RWPE2 (cell line): ENCODE measurements around the gene LKAAEAR1.
A peak's percentile ranks its signal among the peaks of the same experiment; 100 is the strongest.

Experiments used
- ATAC-seq: fragments of 200-7000 bp; cut with Tn5 transposase; 3 replicates; pipeline ENCODE4 v1.9.1; 2021; ENCODE audit warnings: low read depth
- DNase-seq: peaks from one replicate; pipeline ENCODE4 v3.0.0-alpha.2; 2020; ENCODE audit warnings: low spot score
- H3K27ac ChIP-seq: fragments of 450-650 bp; 2 replicates; pipeline ENCODE4 v1.5.1; 2017; ENCODE audit warnings: mild to moderate bottlenecking; ENCODE audit not compliant: poor library complexity, severe bottlenecking
- H3K27me3 ChIP-seq: fragments of 250-450 bp; sonication (Bioruptor Pico); 2 replicates; pipeline ENCODE4 v1.5.1; 2021; ENCODE audit warnings: mild to moderate bottlenecking, moderate library complexity; ENCODE audit not compliant: insufficient read depth, poor library complexity, severe bottlenecking
- H3K36me3 ChIP-seq: fragments of 250-450 bp; sonication (Bioruptor Pico); 2 replicates; pipeline ENCODE4 v1.5.1; 2020; ENCODE audit warnings: low read depth, mild to moderate bottlenecking, moderate library complexity
- H3K4me1 ChIP-seq: fragments of 250-450 bp; sonication (Bioruptor Pico); 2 replicates; pipeline ENCODE4 v1.5.1; 2021; ENCODE audit warnings: mild to moderate bottlenecking, moderate library complexity; ENCODE audit not compliant: insufficient read depth, poor library complexity, severe bottlenecking
- H3K4me3 ChIP-seq: fragments of 250-450 bp; sonication (Bioruptor Pico); 2 replicates; pipeline ENCODE4 v1.5.1; 2021; ENCODE audit warnings: mild to moderate bottlenecking, moderate library complexity; ENCODE audit not compliant: severe bottlenecking
- H3K9me3 ChIP-seq: fragments of 250-450 bp; sonication (Bioruptor Pico); 2 replicates; pipeline ENCODE4 v1.5.1; 2021; ENCODE audit warnings: mild to moderate bottlenecking, moderate library complexity; ENCODE audit not compliant: severe bottlenecking
- CTCF ChIP-seq: fragments of 450-650 bp; IDR thresholded peaks from one replicate; pipeline ENCODE4 v1.5.1; 2017; ENCODE audit warnings: mild to moderate bottlenecking, moderate library complexity; ENCODE audit not compliant: poor library complexity, severe bottlenecking

LKAAEAR1 gene

GRCh38 chr20:64068386-64069208 lies 15.6 kb downstream of the LKAAEAR1 start:
- DNase-seq = peak; percentile 84
- Histone ChIP-seq H3K4me3 (no peak overlapping the region), H3K36me3 (no peaks in the 10 kb centered on the region), H3K4me1 (peaks cover 30% of the 10 kb centered on the region), H3K27me3 (no peaks in the 10 kb centered on the region), H3K27ac (no peak overlapping the region), H3K9me3 (no peaks in the 10 kb centered on the region)
- TF ChIP-seq CTCF = no peak
- no peak for ATAC-seq

DNA sequence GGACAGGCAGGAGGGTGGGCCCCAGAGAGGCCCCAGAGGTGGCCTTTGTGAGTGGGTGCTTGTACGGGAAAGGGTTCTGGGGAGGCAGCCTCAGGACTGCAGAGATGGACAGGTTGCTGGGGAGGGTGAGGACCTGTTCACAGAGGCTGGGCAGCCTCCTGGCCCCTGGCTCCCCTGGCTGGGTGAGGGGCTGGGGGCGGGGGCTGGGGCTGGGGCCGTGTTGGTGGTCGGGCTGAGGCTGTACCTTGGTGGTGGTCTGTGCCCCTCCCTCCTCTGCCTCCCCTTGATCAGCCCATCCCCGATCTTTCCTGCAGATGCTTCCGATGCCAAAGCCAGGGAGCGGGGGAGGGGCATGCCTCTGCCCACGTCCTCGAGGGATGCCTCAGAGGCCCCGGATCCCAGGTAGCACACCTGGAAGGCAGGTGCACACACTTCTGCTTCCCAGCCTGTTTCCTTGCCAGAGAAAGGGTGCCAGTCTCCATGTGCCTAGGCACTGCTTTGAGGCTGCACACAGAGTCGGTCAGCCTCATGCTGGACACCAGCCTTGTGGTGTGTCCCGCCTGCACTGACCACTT lies 16.4 kb downstream of the LKAAEAR1 start:
- Histone ChIP-seq H3K36me3 (no peaks in the 10 kb centered on the region), H3K27ac (no peak overlapping the region), H3K27me3 (no peaks in the 10 kb centered on the region), H3K9me3 (no peaks in the 10 kb centered on the region), H3K4me1 (peaks cover 30% of the 10 kb centered on the region), H3K4me3 (no peak overlapping the region)
- DNase-seq = no peak
- TF ChIP-seq CTCF = no peak
- ATAC-seq = no peak

DNA sequence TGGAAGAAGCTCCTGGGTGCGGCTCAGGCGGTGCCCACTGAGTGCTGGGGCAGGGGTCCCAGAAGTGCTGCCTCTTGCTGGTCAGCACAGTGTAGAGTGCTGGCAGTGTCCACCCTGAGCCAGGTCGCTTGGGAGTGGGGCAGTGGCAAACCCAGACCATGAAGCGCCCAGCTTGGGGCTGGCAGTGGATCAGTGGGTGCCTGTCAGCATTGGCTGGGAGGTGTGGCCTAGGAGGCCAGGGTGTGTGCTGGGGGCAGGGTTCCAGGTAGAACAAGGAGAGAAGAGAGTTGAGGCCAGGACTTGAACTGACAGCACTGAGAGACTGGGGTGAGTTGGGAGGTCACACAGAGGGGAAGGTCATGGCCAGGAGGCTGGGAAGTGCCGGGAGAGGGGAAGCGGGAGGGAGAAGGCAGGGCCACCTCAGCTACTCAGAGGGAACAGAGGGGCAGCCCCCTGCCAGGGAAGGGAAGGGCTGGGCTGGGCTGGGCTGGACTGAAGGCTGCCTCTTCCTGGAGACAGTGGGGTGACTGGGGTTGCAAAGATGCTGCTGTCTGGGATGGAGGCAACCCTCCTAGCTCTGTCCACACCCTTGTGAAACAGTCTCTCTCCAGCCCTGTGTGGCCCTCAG lies 17.1 kb downstream of the LKAAEAR1 start:
- peak overlapping the region; percentile 62 for H3K27ac ChIP-seq
- H3K4me3 ChIP-seq = no peak overlapping the region
- no peaks in the 10 kb centered on the region for H3K9me3 ChIP-seq
- H3K27me3 ChIP-seq = no peaks in the 10 kb centered on the region
- H3K4me1 ChIP-seq = peaks cover 30% of the 10 kb centered on the region
- TF ChIP-seq CTCF = no peak
- DNase-seq (no peak), ATAC-seq (no peak)
- no peaks in the 10 kb centered on the region for H3K36me3 ChIP-seq

GRCh38 chr20:64065974-64066343 lies 18.2 kb downstream of the LKAAEAR1 start:
- TF ChIP-seq CTCF = no peak
- H3K9me3 ChIP-seq = no peaks in the 10 kb centered on the region
- H3K27ac ChIP-seq = peak overlapping the region; percentile 62
- H3K27me3 ChIP-seq = no peaks in the 10 kb centered on the region
- DNase-seq = no peak
- no peak overlapping the region for H3K4me3 ChIP-seq
- H3K4me1 ChIP-seq = peaks cover 30% of the 10 kb centered on the region
- no peaks in the 10 kb centered on the region for H3K36me3 ChIP-seq
- peak; percentile 61 for ATAC-seq
